ENCODE results near the gene PRKAG2.

GRCh38 chr7:151770232-151770631 lies 106.7 kb downstream of the PRKAG2 start:
- TF ChIP-seq, protein P1, sequence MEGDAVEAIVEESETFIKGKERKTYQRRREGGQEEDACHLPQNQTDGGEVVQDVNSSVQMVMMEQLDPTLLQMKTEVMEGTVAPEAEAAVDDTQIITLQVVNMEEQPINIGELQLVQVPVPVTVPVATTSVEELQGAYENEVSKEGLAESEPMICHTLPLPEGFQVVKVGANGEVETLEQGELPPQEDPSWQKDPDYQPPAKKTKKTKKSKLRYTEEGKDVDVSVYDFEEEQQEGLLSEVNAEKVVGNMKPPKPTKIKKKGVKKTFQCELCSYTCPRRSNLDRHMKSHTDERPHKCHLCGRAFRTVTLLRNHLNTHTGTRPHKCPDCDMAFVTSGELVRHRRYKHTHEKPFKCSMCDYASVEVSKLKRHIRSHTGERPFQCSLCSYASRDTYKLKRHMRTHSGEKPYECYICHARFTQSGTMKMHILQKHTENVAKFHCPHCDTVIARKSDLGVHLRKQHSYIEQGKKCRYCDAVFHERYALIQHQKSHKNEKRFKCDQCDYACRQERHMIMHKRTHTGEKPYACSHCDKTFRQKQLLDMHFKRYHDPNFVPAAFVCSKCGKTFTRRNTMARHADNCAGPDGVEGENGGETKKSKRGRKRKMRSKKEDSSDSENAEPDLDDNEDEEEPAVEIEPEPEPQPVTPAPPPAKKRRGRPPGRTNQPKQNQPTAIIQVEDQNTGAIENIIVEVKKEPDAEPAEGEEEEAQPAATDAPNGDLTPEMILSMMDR (IDR thresholded peaks at IDR 0.05; ENCODE audit: low read depth, low read length, missing input control): no peak
- TF ChIP-seq YY1 (IDR thresholded peaks at IDR 0.05) (no peak), TAF1 (conservative IDR thresholded peaks at IDR 0.05) (no peak), REST (IDR thresholded peaks at IDR 0.05) (no peak), SP1 (IDR thresholded peaks at IDR 0.05) (no peak), GABPA (IDR thresholded peaks at IDR 0.05 in 1 of 2, conservative IDR thresholded peaks at IDR 0.05 in 1 of 2) (no peak), JUND (IDR thresholded peaks at IDR 0.05) (no peak), RAD21 (IDR thresholded peaks at IDR 0.05) (no peak), MAX (IDR thresholded peaks at IDR 0.05) (no peak)
- TF ChIP-seq, protein P2, sequence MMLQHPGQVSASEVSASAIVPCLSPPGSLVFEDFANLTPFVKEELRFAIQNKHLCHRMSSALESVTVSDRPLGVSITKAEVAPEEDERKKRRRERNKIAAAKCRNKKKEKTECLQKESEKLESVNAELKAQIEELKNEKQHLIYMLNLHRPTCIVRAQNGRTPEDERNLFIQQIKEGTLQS (IDR thresholded peaks at IDR 0.05): no peak
- TF ChIP-seq, protein P3, sequence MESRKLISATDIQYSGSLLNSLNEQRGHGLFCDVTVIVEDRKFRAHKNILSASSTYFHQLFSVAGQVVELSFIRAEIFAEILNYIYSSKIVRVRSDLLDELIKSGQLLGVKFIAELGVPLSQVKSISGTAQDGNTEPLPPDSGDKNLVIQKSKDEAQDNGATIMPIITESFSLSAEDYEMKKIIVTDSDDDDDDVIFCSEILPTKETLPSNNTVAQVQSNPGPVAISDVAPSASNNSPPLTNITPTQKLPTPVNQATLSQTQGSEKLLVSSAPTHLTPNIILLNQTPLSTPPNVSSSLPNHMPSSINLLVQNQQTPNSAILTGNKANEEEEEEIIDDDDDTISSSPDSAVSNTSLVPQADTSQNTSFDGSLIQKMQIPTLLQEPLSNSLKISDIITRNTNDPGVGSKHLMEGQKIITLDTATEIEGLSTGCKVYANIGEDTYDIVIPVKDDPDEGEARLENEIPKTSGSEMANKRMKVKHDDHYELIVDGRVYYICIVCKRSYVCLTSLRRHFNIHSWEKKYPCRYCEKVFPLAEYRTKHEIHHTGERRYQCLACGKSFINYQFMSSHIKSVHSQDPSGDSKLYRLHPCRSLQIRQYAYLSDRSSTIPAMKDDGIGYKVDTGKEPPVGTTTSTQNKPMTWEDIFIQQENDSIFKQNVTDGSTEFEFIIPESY (IDR thresholded peaks at IDR 0.05): no peak
